PC-3 (cell line): Measurements from ENCODE around the gene TNRC18. TPM values are rescaled to one million over a fixed set of nuclear protein-coding genes. Genes with fewer than 3 reads are reported as not detected.

Source experiments
- ATAC-seq: fragments of 200-7000 bp; cut with Tn5 transposase; 2 replicates; pipeline ENCODE4 v1.9.1; 2020; ENCODE audit warnings: mild to moderate bottlenecking, moderate library complexity
- BruUV-seq: library from RNA; stranded (reverse); fragments of 400-500 nt; replicated peaks from 2 replicates; lab custom pipeline; 2021; lab: Mats Ljungman, UMichigan
- CTCF ChIA-PET: fragments of 300-600 bp; sonication (Branson Sonifier 250); formaldehyde crosslinking; loops from one replicate; lab custom pipeline; 2022; ENCODE audit warnings: antibody characterized with exemption; lab: Charles Lee
- POLR2A ChIA-PET: fragments of 300-600 bp; sonication (Branson Sonifier 250); formaldehyde crosslinking; loops from one replicate; lab custom pipeline; 2022; ENCODE audit warnings: antibody characterized with exemption; ENCODE audit not compliant: unreplicated experiment; lab: Charles Lee
- DNase-seq: peaks from one replicate; pipeline ENCODE4 v3.0.0-alpha.2; 2015
- H2AFZ ChIP-seq: fragments of 300-600 bp; sonication (generic); 2 replicates; pipeline ENCODE4 v1.6.0; 2016; ENCODE audit warnings: antibody characterized with exemption, low read length
- H3F3A ChIP-seq: fragments of 300-600 bp; sonication (generic); one replicate; pipeline ENCODE4 v1.6.0; 2017; ENCODE audit warnings: antibody characterized with exemption, low read length, control low read depth, mild to moderate bottlenecking; ENCODE audit not compliant: unreplicated experiment
- H3K27ac ChIP-seq: fragments of 300-600 bp; sonication (generic); 2 replicates; pipeline ENCODE4 v1.5.1; 2016; ENCODE audit warnings: mild to moderate bottlenecking, low read length
- H3K27me3 ChIP-seq: fragments of 300-600 bp; sonication (generic); 2 replicates; pipeline ENCODE4 v1.6.1; 2016; ENCODE audit warnings: low read length, mixed read lengths
- H3K36me3 ChIP-seq: fragments of 300-600 bp; sonication (generic); 2 replicates; pipeline ENCODE4 v1.6.1; 2016; ENCODE audit warnings: low read depth, mixed run types, low read length, mixed read lengths
- H3K4me1 ChIP-seq: fragments of 300-600 bp; sonication (generic); 2 replicates; pipeline ENCODE4 v1.5.1; 2016; ENCODE audit warnings: low read length; ENCODE audit not compliant: insufficient read depth
- H3K4me2 ChIP-seq: fragments of 300-600 bp; sonication (generic); 2 replicates; pipeline ENCODE4 v1.6.0; 2016; ENCODE audit warnings: low read length
- H3K4me3 ChIP-seq: fragments of 300-600 bp; sonication (generic); 2 replicates; pipeline ENCODE4 v1.5.1; 2016; ENCODE audit warnings: mild to moderate bottlenecking, low read length, mixed read lengths
- H3K79me2 ChIP-seq: fragments of 300-600 bp; sonication (generic); 2 replicates; pipeline ENCODE4 v1.6.1; 2017; ENCODE audit warnings: low read length, mixed read lengths
- H3K9ac ChIP-seq: fragments of 300-600 bp; sonication (generic); 2 replicates; pipeline ENCODE4 v1.6.0; 2016; ENCODE audit warnings: mild to moderate bottlenecking, low read length
- H3K9me2 ChIP-seq: fragments of 300-600 bp; sonication (generic); replicated peaks from 2 replicates; pipeline ENCODE4 v1.6.1; 2016; ENCODE audit warnings: mixed run types, low read length, mixed read lengths
- H3K9me3 ChIP-seq: fragments of 300-600 bp; sonication (generic); 2 replicates; pipeline ENCODE4 v1.6.1; 2016; ENCODE audit warnings: low read length, mixed read lengths
- H4K20me1 ChIP-seq: fragments of 300-600 bp; sonication (generic); 2 replicates; pipeline ENCODE4 v1.6.1; 2016; ENCODE audit warnings: low read length, mixed read lengths
- EZH2 ChIP-seq: fragments of 300-600 bp; sonication (generic); IDR thresholded peaks from one replicate; pipeline ENCODE4 v1.6.1; 2017; ENCODE audit warnings: antibody characterized with exemption, mild to moderate bottlenecking, low read length; ENCODE audit not compliant: unreplicated experiment
- EZH2phosphoT487 ChIP-seq: fragments of 300-600 bp; sonication (generic); IDR thresholded peaks from 2 replicates; pipeline ENCODE4 v1.6.1; 2018; ENCODE audit warnings: mild to moderate bottlenecking, antibody characterized with exemption, low read length, borderline replicate concordance
- intact Hi-C: fragments of 100-400 bp; cut with micrococcal nuclease; formaldehyde crosslinking; loops from 2 replicates; pipeline ENCODE4 v1.9.0; 2023
- total RNA-seq: library from RNA; depleted of rRNA; stranded (reverse); fragments of >200 nt; gene quantifications from 2 replicates; pipeline ENCODE4 v1.2.3, GENCODE V29; 2014
- TF ChIP-seq, protein P1 (sequence below): fragments of 300-600 bp; sonication (generic); conservative IDR thresholded peaks from 2 replicates; pipeline ENCODE4 v1.5.1; 2017; ENCODE audit warnings: antibody characterized with exemption, low read depth, mild to moderate bottlenecking, low read length

TNRC18 gene
- total RNA-seq, 1 experiment from 2014 or later = 26.8 TPM

DNA sequence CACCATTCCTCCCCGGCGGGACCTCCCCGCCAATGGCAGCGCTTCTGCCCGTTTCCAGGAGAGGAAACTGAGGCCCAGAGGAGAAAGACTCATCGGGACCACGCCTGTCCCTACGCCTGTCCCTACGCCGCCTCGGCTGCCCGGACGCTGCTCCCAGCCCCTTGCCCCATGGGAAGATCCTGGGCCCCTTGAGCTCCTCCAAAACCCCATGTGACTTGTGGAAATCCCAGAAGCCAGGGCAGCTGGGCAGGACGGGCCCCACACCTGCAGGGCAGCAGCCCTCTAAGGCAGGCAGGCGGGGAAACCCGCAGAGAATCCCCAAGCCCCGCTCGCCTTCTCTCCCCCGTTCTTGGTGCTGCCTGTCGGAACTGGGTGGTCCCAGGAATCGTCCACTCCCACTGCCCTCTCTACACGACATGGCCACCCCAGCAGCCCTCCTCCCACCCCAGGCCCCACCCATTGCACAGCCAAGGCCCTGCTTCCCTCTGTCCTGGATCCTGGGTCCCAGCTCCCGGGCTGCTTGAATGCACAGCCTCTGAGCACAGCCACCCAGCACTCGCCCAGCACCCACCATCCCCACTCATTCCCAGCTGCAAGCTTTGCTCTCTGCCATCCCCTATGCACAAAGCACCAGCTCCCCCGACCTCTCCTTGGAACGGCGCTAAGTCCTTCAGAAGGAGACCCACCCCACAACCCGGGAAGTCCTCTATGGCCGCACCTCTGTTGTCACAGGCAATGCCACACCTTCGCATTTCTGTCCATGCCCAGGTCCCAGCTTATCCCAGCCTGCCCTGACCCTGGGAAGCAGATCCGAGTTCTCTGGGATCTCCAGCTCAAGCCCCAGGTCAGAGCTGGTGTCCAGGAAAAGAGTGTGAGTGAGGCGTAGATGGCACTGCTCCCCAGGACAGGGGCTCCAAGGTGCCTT, 90.3 kb downstream of the TNRC18 start:
- H3K36me3 ChIP-seq = peaks cover 3% of the 10 kb centered on the region; the same call in 1 of the 2 replicates
- no peak overlapping the region for H3K4me2 ChIP-seq
- no peaks in the 10 kb centered on the region for H3K79me2 ChIP-seq
- no peaks in the 10 kb centered on the region for H3F3A ChIP-seq
- intact Hi-C loops = no loop called here
- no peak overlapping the region for H2AFZ ChIP-seq
- H3K4me1 ChIP-seq = no peaks in the 10 kb centered on the region
- TF ChIP-seq, protein P1, sequence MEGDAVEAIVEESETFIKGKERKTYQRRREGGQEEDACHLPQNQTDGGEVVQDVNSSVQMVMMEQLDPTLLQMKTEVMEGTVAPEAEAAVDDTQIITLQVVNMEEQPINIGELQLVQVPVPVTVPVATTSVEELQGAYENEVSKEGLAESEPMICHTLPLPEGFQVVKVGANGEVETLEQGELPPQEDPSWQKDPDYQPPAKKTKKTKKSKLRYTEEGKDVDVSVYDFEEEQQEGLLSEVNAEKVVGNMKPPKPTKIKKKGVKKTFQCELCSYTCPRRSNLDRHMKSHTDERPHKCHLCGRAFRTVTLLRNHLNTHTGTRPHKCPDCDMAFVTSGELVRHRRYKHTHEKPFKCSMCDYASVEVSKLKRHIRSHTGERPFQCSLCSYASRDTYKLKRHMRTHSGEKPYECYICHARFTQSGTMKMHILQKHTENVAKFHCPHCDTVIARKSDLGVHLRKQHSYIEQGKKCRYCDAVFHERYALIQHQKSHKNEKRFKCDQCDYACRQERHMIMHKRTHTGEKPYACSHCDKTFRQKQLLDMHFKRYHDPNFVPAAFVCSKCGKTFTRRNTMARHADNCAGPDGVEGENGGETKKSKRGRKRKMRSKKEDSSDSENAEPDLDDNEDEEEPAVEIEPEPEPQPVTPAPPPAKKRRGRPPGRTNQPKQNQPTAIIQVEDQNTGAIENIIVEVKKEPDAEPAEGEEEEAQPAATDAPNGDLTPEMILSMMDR = no peak
- TF ChIP-seq EZH2phosphoT487 (no peak), EZH2 (no peak)
- POLR2A ChIA-PET = no interaction called here
- CTCF ChIA-PET = no interaction called here
- no peaks in the 10 kb centered on the region for H3K9me3 ChIP-seq
- DNase-seq (no peak), ATAC-seq (no peak; the same call in none of the 2 replicates)
- H3K9me2 ChIP-seq = no peaks in the 10 kb centered on the region
- H3K4me3 ChIP-seq = no peak overlapping the region
- H3K9ac ChIP-seq = no peak overlapping the region
- no peaks in the 10 kb centered on the region for H4K20me1 ChIP-seq
- H3K27ac ChIP-seq = no peak overlapping the region
- no TSS peak for BruUV-seq
- no peaks in the 10 kb centered on the region for H3K27me3 ChIP-seq

DNA sequence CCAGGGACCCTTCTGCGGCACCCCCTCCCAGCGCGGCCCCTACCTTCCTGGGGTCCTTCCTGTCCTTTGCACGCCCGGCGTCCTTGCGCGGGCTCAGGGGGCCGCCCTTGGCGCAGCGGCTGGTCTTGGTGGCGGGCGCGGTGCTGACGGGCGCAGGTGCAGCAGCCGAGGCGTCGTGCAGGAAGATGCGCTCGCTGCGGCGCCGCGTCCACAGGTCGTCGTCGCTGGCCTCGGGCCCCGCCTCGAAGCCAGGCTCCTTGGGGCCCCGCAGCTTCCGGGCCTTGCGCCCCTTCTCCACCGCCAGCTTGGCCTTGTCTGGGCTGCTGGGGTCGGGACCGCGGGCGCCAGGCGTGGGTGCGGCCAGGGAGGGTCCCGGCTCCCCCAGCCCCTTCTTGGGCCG, 91.1 kb downstream of the TNRC18 start:
- ATAC-seq (no peak), DNase-seq (no peak)
- CTCF ChIA-PET = no interaction called here
- H2AFZ ChIP-seq = no peak overlapping the region
- no peaks in the 10 kb centered on the region for H3K79me2 ChIP-seq
- TF ChIP-seq EZH2phosphoT487 = no peak
- TF ChIP-seq, protein P1 = no peak
- TF ChIP-seq EZH2 = no peak
- no peaks in the 10 kb centered on the region for H3K9me3 ChIP-seq
- no peaks in the 10 kb centered on the region for H3K4me1 ChIP-seq
- no peaks in the 10 kb centered on the region for H4K20me1 ChIP-seq
- BruUV-seq = no TSS peak
- no peak overlapping the region for H3K4me2 ChIP-seq
- peaks cover 3% of the 10 kb centered on the region; the same call in 1 of the 2 replicates for H3K36me3 ChIP-seq
- no peak overlapping the region for H3K27ac ChIP-seq
- intact Hi-C loops = no loop called here
- H3K4me3 ChIP-seq = no peak overlapping the region
- no peak overlapping the region for H3K9ac ChIP-seq
- POLR2A ChIA-PET = no interaction called here
- no peaks in the 10 kb centered on the region for H3K27me3 ChIP-seq
- no peaks in the 10 kb centered on the region for H3K9me2 ChIP-seq
- no peaks in the 10 kb centered on the region for H3F3A ChIP-seq

DNA sequence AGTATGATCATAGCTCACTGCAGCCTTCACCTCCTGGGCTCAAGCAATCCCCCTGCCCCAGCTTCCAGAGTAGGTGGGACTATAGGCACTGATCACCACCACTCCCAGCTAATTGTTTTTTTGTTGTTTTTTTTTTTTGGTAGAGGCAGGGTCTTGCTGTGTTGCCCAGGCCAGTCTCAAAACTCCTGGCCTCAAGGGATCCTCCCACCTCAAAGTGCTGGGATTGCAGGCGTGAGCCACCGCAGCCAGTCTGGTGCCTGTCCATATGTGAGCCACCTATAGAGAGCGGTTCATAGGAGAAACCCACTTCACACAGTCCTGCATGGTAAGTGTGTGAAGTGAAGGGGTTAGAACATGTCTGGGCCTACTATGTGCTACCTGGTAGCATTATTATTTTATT, 93.3 kb downstream of the TNRC18 start:
- Histone ChIP-seq H3K27ac (no peak overlapping the region), H3K36me3 (peaks cover 3% of the 10 kb centered on the region; the same call in 1 of the 2 replicates), H3K4me1 (no peaks in the 10 kb centered on the region), H2AFZ (no peak overlapping the region), H4K20me1 (no peaks in the 10 kb centered on the region), H3K79me2 (no peaks in the 10 kb centered on the region), H3K9me3 (no peaks in the 10 kb centered on the region), H3K9ac (no peak overlapping the region), H3K27me3 (no peaks in the 10 kb centered on the region), H3F3A (no peaks in the 10 kb centered on the region), H3K9me2 (no peaks in the 10 kb centered on the region), H3K4me3 (no peak overlapping the region), H3K4me2 (no peak overlapping the region)
- ATAC-seq = no peak
- ChIA-PET POLR2A (no interaction called here), CTCF (no interaction called here)
- intact Hi-C loops = no loop called here
- BruUV-seq = no TSS peak
- TF ChIP-seq EZH2phosphoT487 (no peak), EZH2 (no peak)
- TF ChIP-seq, protein P1 = no peak
- DNase-seq = no peak
